ENCODE results near the gene HDAC8. TPM values are rescaled to one million over a fixed set of nuclear protein-coding genes. Genes with fewer than 3 reads are reported as not detected.
A peak's percentile ranks its signal among the peaks of the same experiment; 100 is the strongest.

The HDAC8 gene
- 25.8 and 28.1 TPM in 2 replicates for total RNA-seq

DNA sequence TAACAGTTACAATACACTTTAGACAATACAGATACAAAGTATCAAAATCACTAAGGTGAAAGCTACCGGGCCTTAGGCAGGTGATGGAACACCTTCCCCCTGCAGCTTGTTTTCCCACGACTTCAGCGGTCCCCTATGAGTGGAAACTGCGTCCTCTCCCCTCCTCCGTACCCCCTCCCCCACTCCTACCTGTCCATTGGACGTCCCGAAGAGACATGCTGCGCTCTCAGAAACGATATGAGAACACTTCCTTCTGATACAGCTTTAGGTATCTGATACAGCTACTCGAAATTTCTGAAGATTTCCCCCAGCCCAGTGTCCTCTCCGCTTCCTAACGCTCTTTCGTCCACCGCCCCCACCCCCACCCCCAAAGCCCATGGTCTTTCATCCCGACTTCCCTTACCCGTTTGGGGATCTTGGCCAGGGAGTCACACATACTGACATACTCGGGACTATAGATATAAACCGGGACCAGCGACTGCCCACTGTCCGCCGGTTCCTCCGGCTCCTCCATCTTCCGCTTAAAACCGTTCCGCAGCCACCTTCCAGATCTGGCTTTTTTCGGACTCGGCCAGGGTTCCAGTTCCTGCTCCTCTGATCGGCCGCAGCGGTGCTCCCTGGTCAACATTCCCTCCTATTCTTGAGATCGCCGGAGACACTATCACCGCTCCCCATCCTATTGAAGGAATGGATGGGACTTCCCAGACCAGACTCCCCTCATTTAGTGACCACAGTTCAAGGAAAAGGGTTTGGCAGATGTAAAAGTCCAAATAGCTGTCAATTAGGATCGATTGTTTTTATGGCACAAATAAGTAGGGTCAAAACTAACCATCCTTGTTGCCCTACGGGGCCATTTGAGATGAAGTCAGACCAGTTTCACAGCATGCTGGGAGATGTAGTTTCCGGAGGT lies at the start of gene HDAC8:
Gene HDAC8 (minus strand): TSS at position 596 of the 910 bp plus-strand sequence. CDS start 82 bp downstream, at position 514.
- TF ChIP-seq, protein P1, sequence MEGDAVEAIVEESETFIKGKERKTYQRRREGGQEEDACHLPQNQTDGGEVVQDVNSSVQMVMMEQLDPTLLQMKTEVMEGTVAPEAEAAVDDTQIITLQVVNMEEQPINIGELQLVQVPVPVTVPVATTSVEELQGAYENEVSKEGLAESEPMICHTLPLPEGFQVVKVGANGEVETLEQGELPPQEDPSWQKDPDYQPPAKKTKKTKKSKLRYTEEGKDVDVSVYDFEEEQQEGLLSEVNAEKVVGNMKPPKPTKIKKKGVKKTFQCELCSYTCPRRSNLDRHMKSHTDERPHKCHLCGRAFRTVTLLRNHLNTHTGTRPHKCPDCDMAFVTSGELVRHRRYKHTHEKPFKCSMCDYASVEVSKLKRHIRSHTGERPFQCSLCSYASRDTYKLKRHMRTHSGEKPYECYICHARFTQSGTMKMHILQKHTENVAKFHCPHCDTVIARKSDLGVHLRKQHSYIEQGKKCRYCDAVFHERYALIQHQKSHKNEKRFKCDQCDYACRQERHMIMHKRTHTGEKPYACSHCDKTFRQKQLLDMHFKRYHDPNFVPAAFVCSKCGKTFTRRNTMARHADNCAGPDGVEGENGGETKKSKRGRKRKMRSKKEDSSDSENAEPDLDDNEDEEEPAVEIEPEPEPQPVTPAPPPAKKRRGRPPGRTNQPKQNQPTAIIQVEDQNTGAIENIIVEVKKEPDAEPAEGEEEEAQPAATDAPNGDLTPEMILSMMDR (IDR thresholded peaks at IDR 0.05; ENCODE audit: insufficient read depth, low read depth, low read length) = no peak

DNA sequence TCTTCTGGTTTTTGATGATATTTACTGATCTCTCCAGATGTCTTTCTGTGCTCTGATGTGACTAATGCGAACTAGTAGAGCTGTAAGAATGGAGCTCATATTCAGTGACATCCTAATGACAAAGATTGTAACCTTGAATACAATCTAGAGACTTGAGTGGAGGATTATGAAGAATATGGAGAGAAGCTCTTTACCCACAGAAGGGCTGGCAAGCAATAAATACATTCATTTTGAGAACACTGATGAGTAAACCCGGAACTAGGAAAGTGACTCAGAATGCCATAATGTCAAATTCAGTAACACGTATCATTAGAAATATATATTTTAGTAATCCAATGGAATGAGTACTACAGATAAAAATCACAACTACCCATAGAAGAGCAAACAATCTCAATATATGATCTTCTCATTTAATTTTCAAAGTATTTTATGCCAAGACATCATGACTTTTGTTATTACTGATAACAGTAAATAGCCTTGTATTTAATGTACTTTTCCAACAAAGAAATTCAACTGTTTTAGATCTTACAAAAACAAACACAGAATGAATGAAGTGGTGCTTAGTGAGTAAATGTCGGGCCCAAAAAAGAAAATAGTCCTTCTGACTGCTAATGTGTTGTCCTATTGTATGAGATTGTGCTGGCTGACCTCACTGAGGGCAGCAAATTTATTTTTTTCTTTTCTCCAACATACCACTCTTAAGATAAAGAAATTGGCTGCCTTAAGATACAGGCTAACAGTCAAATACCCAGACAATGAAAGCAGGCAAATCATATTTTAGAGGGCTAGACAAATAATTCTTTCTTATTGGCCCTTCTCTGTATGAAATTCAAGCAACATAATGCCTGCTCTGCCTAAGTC lies 49.2 kb upstream of the HDAC8 start:
- H3K4me3 ChIP-seq (ENCODE audit: low read depth, low read length) = no peak overlapping the region
- TF ChIP-seq, protein P1 (IDR thresholded peaks at IDR 0.05; ENCODE audit: insufficient read depth, low read depth, low read length) = no peak
- peak; percentile 18 for DNase-seq (ENCODE audit: low read depth)

More for the DNA sequence above, at the start of gene HDAC8:
- peak within 1 kb of the TSS; percentile 79 for H3K4me3 ChIP-seq (ENCODE audit: low read depth, low read length)
- DNase-seq (ENCODE audit: low read depth) = peak; percentile 80

DNA sequence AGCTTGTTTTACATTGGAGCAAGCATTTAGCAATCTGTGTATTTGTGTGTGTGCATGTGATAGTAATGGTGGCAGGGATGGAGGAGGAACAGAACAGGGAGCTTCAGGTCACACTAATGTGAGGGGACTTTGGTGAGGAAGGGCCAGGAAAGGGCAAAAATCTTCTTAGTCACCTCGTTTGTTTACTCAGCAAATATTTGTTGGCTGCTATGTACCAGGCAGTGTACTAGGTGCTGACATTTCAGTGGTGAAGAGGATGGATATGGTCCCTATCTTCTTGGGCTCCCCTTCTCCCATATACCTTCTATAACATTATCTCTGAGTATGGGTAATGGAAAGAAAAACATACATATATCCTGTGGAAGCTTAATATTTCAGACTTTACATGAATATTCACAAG lies 48.5 kb upstream of the HDAC8 start:
- DNase-seq (ENCODE audit: low read depth) = no peak

DNA sequence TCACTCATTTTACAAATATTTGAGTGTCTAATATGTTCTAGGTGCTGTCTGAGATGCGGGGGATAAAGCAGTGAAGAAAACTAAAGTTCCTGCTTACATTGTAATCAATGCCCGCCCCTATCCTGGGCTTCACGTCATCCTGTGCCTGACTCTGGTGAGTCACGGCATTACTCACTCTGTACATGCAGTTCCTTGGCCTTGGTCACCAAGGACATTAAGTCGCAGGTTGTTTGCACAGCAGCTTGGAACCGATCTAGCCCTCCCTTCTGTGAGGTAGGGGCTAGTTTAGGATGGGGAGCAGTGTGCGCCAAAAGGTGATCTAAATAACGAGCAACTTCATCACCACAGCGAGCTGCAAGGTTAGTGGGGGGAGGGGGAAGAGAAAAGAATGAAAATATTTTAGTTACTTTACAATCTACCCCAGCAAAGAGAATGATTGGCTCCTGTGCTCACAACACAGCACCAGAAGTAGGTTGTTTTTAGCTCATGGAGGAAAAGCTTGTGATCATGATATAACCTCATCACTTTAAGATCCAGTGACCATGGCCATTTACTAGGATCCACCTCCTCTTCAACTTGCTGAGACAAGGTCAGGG lies 48.0 kb upstream of the HDAC8 start:
- no peak overlapping the region for H3K4me3 ChIP-seq (ENCODE audit: low read depth, low read length)
- TF ChIP-seq, protein P1 (IDR thresholded peaks at IDR 0.05; ENCODE audit: insufficient read depth, low read depth, low read length) = no peak
- DNase-seq (ENCODE audit: low read depth) = peak; percentile 87

More for the DNA sequence above, 48.5 kb upstream of the HDAC8 start:
- H3K4me3 ChIP-seq (ENCODE audit: low read depth, low read length) = no peak overlapping the region
- TF ChIP-seq, protein P1 (IDR thresholded peaks at IDR 0.05; ENCODE audit: insufficient read depth, low read depth, low read length) = no peak

DNA sequence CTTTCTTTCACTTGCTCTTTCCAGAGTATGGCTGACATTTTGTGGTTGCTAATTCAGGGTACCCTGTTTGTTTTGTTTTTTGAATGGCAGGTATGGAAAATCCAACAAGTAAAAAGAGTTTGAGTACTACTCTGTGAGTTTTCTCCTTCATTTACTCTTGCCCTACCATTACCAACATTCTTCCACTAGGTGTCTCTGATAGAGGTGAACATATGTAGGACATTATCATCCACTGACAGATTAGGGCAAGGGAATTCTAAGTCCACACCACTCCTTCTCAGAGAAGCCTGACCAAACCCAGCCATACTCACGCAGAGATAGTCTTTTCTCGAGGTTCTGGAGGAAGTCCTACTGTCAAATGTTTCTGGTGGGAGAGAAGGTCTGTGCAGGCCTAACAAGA lies 36.7 kb upstream of the HDAC8 start:
- H3K4me3 ChIP-seq (ENCODE audit: low read depth, low read length) = no peak overlapping the region
- TF ChIP-seq, protein P1 (IDR thresholded peaks at IDR 0.05; ENCODE audit: insufficient read depth, low read depth, low read length) = peak; percentile 34
- peak; percentile 10 for DNase-seq (ENCODE audit: low read depth)

DNA sequence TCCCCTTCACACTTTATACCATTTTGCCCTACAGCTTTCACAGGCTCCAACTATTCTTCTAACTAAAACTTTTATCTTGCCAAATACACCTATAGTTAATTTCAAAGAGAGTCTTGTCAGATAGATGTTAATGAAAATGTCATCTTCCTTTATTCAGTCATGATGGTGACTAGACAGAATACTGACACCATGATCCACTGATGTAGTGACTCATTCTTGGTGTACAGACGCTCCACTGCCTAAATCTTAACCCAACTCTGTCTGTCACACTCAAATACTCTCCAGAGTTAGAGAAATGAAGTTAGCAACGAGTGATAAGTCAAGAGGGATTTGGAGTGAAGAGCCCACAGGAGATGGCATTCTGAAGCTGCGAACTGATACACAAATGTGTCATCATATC lies 32.1 kb upstream of the HDAC8 start:
- TF ChIP-seq, protein P1 (IDR thresholded peaks at IDR 0.05; ENCODE audit: insufficient read depth, low read depth, low read length) = no peak
- H3K4me3 ChIP-seq (ENCODE audit: low read depth, low read length) = no peak overlapping the region
- DNase-seq (ENCODE audit: low read depth) = no peak

Data from fibroblast of villous mesenchyme (primary cell).